OCI-LY3 (cell line): ENCODE data around the gene CHD6.

Experiments
- H2AFZ ChIP-seq: fragments of 200-600, 300-600 bp; shearing (Covaris generic); 2 replicates; pipeline ENCODE4 v1.6.0; 2014; ENCODE audit warnings: antibody characterized with exemption, low read depth, low read length
- H3K27ac ChIP-seq: fragments of 200-600, 300-600 bp; sonication (generic); 2 replicates; pipeline ENCODE4 v1.5.1; 2014; ENCODE audit warnings: mild to moderate bottlenecking, low read length, moderate library complexity, mixed read lengths
- H3K27me3 ChIP-seq: fragments of 200-600, 300-600 bp; sonication (generic); 2 replicates; pipeline ENCODE4 v1.6.1; 2014; ENCODE audit warnings: low read depth, low read length, mixed read lengths
- H3K36me3 ChIP-seq: fragments of 200-600, 300-600 bp; sonication (generic); replicated peaks from 2 replicates; pipeline ENCODE3; 2014; ENCODE audit warnings: low read depth, low read length, mixed read lengths
- H3K4me1 ChIP-seq: fragments of 300-600, 200-600 bp; sonication (generic); 2 replicates; pipeline ENCODE4 v1.6.1; 2014; ENCODE audit warnings: low read length, mixed read lengths
- H3K4me2 ChIP-seq: fragments of 200-600, 300-600 bp; sonication (generic); 2 replicates; pipeline ENCODE4 v1.6.1; 2014; ENCODE audit warnings: low read length, mixed read lengths
- H3K4me3 ChIP-seq: fragments of 300-600, 200-600 bp; sonication (generic); 2 replicates; pipeline ENCODE4 v1.5.1; 2014; ENCODE audit warnings: antibody characterized with exemption, mild to moderate bottlenecking, low read length, moderate library complexity
- H3K79me2 ChIP-seq: fragments of 300-600, 200-600 bp; shearing (Covaris generic); 2 replicates; pipeline ENCODE4 v1.6.1; 2014; ENCODE audit warnings: mild to moderate bottlenecking, low read length, mixed read lengths
- H3K9ac ChIP-seq: fragments of 300-600, 200-600 bp; shearing (Covaris generic); 2 replicates; pipeline ENCODE4 v1.6.0; 2014; ENCODE audit warnings: mild to moderate bottlenecking, low read length, moderate library complexity
- H3K9me3 ChIP-seq: fragments of 200-600, 300-600 bp; shearing (Covaris generic); 2 replicates; pipeline ENCODE4 v1.6.1; 2014; ENCODE audit warnings: low read length, mixed read lengths; ENCODE audit not compliant: insufficient read depth
- H4K20me1 ChIP-seq: fragments of 200-600, 300-600 bp; sonication (generic); 2 replicates; pipeline ENCODE4 v1.6.1; 2016; ENCODE audit warnings: low read length, mixed read lengths; ENCODE audit not compliant: insufficient read depth
- EZH2phosphoT487 ChIP-seq: fragments of 200-600 bp; shearing (Covaris generic); IDR thresholded peaks from 2 replicates; pipeline ENCODE4 v1.6.1; 2018; ENCODE audit warnings: antibody characterized with exemption, mixed run types, low read depth
- TF ChIP-seq, protein P1 (sequence below): fragments of 200-600, 300-600 bp; sonication (generic); IDR thresholded peaks from 2 replicates; pipeline ENCODE4 v1.5.1; 2014; ENCODE audit warnings: antibody characterized with exemption, low read length, low read depth

The CHD6 gene

GRCh38 chr20:41599699-41600104, 18.5 kb downstream of the CHD6 start:
- Histone ChIP-seq H3K9ac (no peak overlapping the region), H4K20me1 (peaks cover 48% of the 10 kb centered on the region; the same call in 1 of the 2 replicates), H2AFZ (no peak overlapping the region), H3K79me2 (peaks cover 98% of the 10 kb centered on the region), H3K4me3 (no peak overlapping the region), H3K4me2 (no peak overlapping the region), H3K27ac (no peak overlapping the region), H3K27me3 (no peaks in the 10 kb centered on the region), H3K4me1 (no peaks in the 10 kb centered on the region), H3K36me3 (peaks cover 73% of the 10 kb centered on the region), H3K9me3 (peaks cover 70% of the 10 kb centered on the region)
- TF ChIP-seq, protein P1, sequence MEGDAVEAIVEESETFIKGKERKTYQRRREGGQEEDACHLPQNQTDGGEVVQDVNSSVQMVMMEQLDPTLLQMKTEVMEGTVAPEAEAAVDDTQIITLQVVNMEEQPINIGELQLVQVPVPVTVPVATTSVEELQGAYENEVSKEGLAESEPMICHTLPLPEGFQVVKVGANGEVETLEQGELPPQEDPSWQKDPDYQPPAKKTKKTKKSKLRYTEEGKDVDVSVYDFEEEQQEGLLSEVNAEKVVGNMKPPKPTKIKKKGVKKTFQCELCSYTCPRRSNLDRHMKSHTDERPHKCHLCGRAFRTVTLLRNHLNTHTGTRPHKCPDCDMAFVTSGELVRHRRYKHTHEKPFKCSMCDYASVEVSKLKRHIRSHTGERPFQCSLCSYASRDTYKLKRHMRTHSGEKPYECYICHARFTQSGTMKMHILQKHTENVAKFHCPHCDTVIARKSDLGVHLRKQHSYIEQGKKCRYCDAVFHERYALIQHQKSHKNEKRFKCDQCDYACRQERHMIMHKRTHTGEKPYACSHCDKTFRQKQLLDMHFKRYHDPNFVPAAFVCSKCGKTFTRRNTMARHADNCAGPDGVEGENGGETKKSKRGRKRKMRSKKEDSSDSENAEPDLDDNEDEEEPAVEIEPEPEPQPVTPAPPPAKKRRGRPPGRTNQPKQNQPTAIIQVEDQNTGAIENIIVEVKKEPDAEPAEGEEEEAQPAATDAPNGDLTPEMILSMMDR, result no peak
- no peak for TF ChIP-seq EZH2phosphoT487

DNA sequence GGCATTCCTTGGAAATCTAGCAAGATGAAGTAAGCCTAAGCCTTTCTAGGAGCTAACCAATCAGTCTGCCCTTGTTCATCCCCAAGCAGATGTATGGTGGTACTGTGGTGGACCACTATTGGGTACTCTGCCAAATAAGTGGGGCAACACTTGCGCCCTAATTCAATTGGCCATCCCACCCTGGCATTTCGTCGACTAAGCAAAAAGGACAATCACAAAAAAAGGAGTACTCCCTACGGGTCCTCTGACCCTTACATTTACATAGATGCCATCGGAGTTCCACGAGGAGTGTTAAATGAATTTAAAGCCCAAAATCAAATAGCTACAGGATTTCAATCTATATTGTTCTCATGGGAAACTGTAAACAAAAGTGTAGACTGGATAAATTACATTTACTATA, 19.5 kb downstream of the CHD6 start:
- H4K20me1 ChIP-seq, result peaks cover 47% of the 10 kb centered on the region

DNA sequence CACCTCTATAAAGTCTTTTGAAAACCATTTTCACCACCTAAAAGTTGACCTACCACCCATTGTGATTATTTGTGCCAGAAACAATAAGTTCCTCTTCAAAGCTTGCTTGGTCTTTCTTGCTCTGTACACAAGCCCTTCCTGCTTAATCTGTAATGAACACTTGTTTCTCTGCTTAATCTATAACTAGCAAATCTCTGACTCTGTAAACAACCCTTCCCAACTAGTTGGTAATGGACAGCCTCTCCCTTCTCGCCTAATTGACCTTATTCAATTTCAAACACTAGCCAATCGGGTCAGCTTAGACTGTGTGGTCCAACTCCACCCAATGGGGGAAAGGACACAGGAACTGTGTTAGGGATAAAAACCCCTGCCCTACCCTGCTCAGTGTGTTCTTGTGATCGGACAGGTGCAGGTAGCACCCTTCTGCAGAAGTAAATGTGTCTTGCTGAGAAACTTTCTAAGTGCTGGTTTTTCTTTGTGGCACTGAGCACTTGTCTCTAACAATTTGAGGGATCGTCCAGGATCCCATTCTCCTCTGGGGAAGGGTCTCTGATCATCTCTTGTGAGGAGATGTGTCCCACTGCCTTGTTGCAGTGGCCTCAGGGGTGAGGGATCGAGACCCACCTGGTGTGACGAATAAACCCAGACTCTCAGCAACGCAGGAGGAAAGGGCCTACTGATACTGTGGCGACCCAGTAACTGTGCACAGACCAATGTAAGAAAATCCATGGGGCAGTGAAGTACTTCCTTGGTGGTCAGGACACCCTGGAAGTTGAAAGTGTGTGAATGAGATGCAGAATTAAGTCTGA, 23.5 kb downstream of the CHD6 start:
- H3K9ac ChIP-seq, result no peak overlapping the region
- no peak overlapping the region for H3K4me2 ChIP-seq
- H3K9me3 ChIP-seq, result peaks cover 49% of the 10 kb centered on the region
- peaks cover 80% of the 10 kb centered on the region for H3K79me2 ChIP-seq
- no peaks in the 10 kb centered on the region for H3K27me3 ChIP-seq
- no peak overlapping the region for H3K4me3 ChIP-seq
- TF ChIP-seq EZH2phosphoT487, result no peak
- TF ChIP-seq, protein P1, result no peak
- H4K20me1 ChIP-seq, result peaks cover 30% of the 10 kb centered on the region
- H2AFZ ChIP-seq, result no peak overlapping the region
- peaks cover 49% of the 10 kb centered on the region for H3K36me3 ChIP-seq
- H3K27ac ChIP-seq, result no peak overlapping the region
- peaks cover 7% of the 10 kb centered on the region; the same call in 1 of the 2 replicates for H3K4me1 ChIP-seq

More for the DNA sequence above, 19.5 kb downstream of the CHD6 start:
- no peaks in the 10 kb centered on the region for H3K4me1 ChIP-seq
- no peak overlapping the region for H2AFZ ChIP-seq
- no peak overlapping the region for H3K4me3 ChIP-seq
- TF ChIP-seq EZH2phosphoT487, result no peak
- TF ChIP-seq, protein P1, result no peak
- peaks cover 77% of the 10 kb centered on the region for H3K9me3 ChIP-seq
- H3K4me2 ChIP-seq, result no peak overlapping the region
- no peak overlapping the region for H3K9ac ChIP-seq
- no peak overlapping the region for H3K27ac ChIP-seq
- no peaks in the 10 kb centered on the region for H3K27me3 ChIP-seq
- H3K36me3 ChIP-seq, result peaks cover 71% of the 10 kb centered on the region
- peaks cover 98% of the 10 kb centered on the region for H3K79me2 ChIP-seq

DNA sequence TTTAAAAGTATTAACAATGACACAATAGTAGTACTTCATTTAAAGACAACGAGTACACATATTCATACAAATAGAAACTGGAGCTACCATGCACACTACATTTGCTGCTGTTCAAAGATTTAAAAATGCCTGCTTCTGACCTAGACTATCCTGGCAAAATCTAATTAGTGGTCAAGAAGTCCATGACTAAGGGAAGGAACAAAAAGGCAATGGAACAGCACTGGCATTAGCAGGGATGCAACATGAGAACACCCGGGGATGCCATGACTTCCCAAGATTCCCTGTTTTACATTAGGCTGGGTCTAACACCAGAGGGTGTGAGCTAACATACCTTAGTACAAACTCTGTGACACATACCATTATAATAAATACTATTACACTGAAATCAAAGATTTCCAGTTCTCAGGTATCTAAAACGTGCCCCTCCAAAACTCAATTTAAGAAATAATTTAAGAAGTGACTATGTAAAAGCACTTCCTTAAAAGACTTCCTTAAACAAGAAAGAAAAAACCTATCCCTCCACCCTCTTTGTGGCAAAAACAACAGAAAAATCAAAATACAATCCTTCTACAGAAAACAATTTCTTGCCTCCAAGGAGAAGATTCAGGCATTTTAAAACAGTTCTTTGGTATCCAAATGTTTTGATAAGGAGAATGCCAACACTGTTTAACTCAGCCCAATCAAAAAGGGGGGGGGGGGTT, 25.5 kb downstream of the CHD6 start:
- peaks cover 37% of the 10 kb centered on the region for H4K20me1 ChIP-seq
- H3K4me3 ChIP-seq, result no peak overlapping the region
- H3K27me3 ChIP-seq, result no peaks in the 10 kb centered on the region
- H3K9me3 ChIP-seq, result peaks cover 39% of the 10 kb centered on the region
- H3K4me1 ChIP-seq, result peaks cover 7% of the 10 kb centered on the region; the same call in 1 of the 2 replicates
- H2AFZ ChIP-seq, result no peak overlapping the region
- peaks cover 70% of the 10 kb centered on the region for H3K79me2 ChIP-seq
- H3K36me3 ChIP-seq, result peaks cover 45% of the 10 kb centered on the region
- TF ChIP-seq EZH2phosphoT487, result no peak
- TF ChIP-seq, protein P1, result no peak
- no peak overlapping the region for H3K9ac ChIP-seq
- no peak overlapping the region for H3K27ac ChIP-seq
- H3K4me2 ChIP-seq, result no peak overlapping the region
